ENCODE results near the gene FLNA. TPM values are rescaled to one million over a fixed set of nuclear protein-coding genes. Genes with fewer than 3 reads are reported as not detected.

Gene FLNA
- total RNA-seq, 1 experiment from 2014 or later, result 920 TPM

DNA sequence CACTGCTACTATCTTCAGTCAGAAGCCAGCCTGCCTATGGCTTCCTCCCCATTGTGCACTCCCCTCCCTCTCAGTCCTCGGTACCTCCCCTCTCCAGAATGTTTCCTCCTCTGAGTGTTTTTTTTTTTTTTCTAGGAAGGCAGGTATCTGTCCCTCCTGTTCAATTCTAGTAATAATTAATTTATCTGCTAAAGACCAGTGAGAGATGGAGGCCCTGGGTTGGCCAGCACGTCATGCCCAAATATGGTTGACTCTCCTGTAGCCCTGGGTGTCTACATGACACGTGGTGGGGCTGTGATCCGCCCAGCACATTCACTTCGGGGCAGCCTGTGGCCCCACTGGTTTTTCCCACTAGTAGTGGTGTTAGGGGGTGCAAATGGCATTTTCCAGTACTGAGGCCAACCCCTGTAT is 1.8 kb downstream of the FLNA start:
- Histone ChIP-seq H3K4me1 (ENCODE audit: control insufficient read depth, insufficient read depth, low read length) (peaks cover 48% of the 10 kb centered on the region), H3K4me3 (ENCODE audit: low read depth in 2 of 2, low read length in 2 of 2) (no peak overlapping the region; a peak in 1 of 4 replicates), H3K9me3 (ENCODE audit: control insufficient read depth, insufficient read depth, low read depth, low read length) (no peaks in the 10 kb centered on the region), H3K27me3 (ENCODE audit: control insufficient read depth, insufficient read depth, low read length) (no peaks in the 10 kb centered on the region), H3K36me3 (ENCODE audit: control insufficient read depth, insufficient read depth, low read length) (no peaks in the 10 kb centered on the region), H3K27ac (ENCODE audit: low read length) (no peak overlapping the region; the same call in 1 of the 2 replicates)
- intact Hi-C loops (cut with micrococcal nuclease; ENCODE audit: unreplicated experiment) (no loop called here), in situ Hi-C loops (cut with HindIII; ENCODE audit: low pct_unique_long_range_greater_than_20kb, low sequenced_read_pairs) (no loop called here)
- no TSS peak for BruUV-seq (replicated peaks)
- POLR2A ChIA-PET, result no interaction called here
- ATAC-seq (no peak), DNase-seq (ENCODE audit: low read depth, low spot score) (no peak)
- CTCF ChIA-PET, result interaction anchor here (0.6 to 1.3 kb wide), 9 partner anchors 11 to 160 kb away, joined by 3 to 12 read pairs (median 3); no protein-coding TSS in a partner anchor
- TF ChIP-seq CTCF (IDR thresholded peaks at IDR 0.05), result no peak
- no peak for TF ChIP-seq SIN3A (IDR thresholded peaks at IDR 0.05; ENCODE audit: borderline replicate concordance, insufficient read depth, low read depth, low read length)
- TF ChIP-seq POLR2AphosphoS5 (IDR thresholded peaks at IDR 0.05; ENCODE audit: low read depth, low read length), result no peak

DNA sequence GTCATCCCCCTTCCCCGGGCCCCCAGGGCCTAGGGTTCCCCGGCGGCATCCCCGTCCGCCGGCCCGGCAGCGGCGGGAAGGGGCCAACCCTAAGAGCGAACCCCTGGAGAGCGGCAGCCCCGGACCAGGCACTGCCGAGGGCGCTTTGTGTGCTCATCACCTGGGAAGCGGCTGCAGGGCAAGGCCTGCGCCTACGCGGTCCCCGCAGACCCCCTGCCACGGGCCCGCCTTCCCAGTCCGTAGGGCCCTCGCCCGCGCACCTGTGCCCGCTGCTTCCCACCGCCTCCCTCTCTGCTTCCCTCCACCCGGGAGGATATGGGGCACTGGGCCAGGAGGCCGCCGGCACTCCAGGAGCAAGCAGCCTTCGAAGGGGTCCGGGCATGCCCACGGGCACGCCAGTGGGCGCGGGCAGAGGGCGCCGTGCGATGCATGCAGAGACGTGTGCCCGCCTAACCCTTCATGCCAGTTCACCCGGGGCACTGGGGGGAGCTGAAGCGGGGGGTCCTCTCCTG is 2.6 kb downstream of the FLNA start:
- peak; percentile 3 for ATAC-seq
- peak overlapping the region; percentile 68 for H3K27ac ChIP-seq (ENCODE audit: low read length)
- CTCF ChIA-PET, result no interaction called here
- POLR2A ChIA-PET, result no interaction called here
- intact Hi-C loops (cut with micrococcal nuclease; ENCODE audit: unreplicated experiment), result no loop called here
- in situ Hi-C loops (cut with HindIII; ENCODE audit: low pct_unique_long_range_greater_than_20kb, low sequenced_read_pairs), result no loop called here
- no TSS peak for BruUV-seq (replicated peaks)
- H3K4me3 ChIP-seq (ENCODE audit: low read depth in 2 of 2, low read length in 2 of 2), result peak overlapping the region; percentile 59 to 81
- H3K4me1 ChIP-seq (ENCODE audit: control insufficient read depth, insufficient read depth, low read length), result peaks cover 41% of the 10 kb centered on the region
- H3K9me3 ChIP-seq (ENCODE audit: control insufficient read depth, insufficient read depth, low read depth, low read length), result no peaks in the 10 kb centered on the region
- no peak for TF ChIP-seq TCF7L2 (IDR thresholded peaks at IDR 0.05; ENCODE audit: low read depth, low read length)
- no peak for TF ChIP-seq POLR2AphosphoS5 (IDR thresholded peaks at IDR 0.05; ENCODE audit: low read depth, low read length)
- no peak for TF ChIP-seq SIN3A (IDR thresholded peaks at IDR 0.05; ENCODE audit: borderline replicate concordance, insufficient read depth, low read depth, low read length)
- no peak for TF ChIP-seq REST (IDR thresholded peaks at IDR 0.05; ENCODE audit: insufficient read depth in 1 of 2, low read depth in 2 of 2, low read length in 1 of 2)
- no peak for TF ChIP-seq CTCF (IDR thresholded peaks at IDR 0.05)
- H3K27me3 ChIP-seq (ENCODE audit: control insufficient read depth, insufficient read depth, low read length), result no peaks in the 10 kb centered on the region
- H3K36me3 ChIP-seq (ENCODE audit: control insufficient read depth, insufficient read depth, low read length), result no peaks in the 10 kb centered on the region
- DNase-seq (ENCODE audit: low read depth, low spot score), result no peak
